ENCODE results near the gene ANKRD42. TPM values are rescaled to one million over a fixed set of nuclear protein-coding genes. Genes with fewer than 3 reads are reported as not detected.

The ANKRD42 gene
- total RNA-seq, 1 donor from 2014 or later, result 9.8 TPM

- DNase-seq (ENCODE audit: extremely low spot score, unreplicated experiment), result no peak
- peaks cover 22% of the 10 kb centered on the region for H3K36me3 Mint-ChIP-seq (ENCODE audit: unreplicated experiment)
- H3K27ac Mint-ChIP-seq (ENCODE audit: unreplicated experiment), result peak overlapping the region; percentile 100
- no peaks in the 10 kb centered on the region for H3K9me3 Mint-ChIP-seq (ENCODE audit: unreplicated experiment)
- peaks cover 42% of the 10 kb centered on the region for H3K4me1 Mint-ChIP-seq (ENCODE audit: unreplicated experiment)
- TF ChIP-seq CTCF (IDR thresholded peaks at IDR 0.05), result peak; percentile 14
- peak overlapping the region; percentile 99 for H3K4me3 Mint-ChIP-seq (ENCODE audit: unreplicated experiment)
- H3K27me3 Mint-ChIP-seq (ENCODE audit: unreplicated experiment), result no peaks in the 10 kb centered on the region
Measured at GRCh38 chr11:83158357-83158786, 35.1 kb upstream of the ANKRD42 start.

GRCh38 chr11:83158965-83159901, 34.3 kb upstream of the ANKRD42 start:
- Mint-ChIP-seq H3K27me3 (ENCODE audit: unreplicated experiment) (no peaks in the 10 kb centered on the region), H3K36me3 (ENCODE audit: unreplicated experiment) (peaks cover 28% of the 10 kb centered on the region), H3K4me3 (ENCODE audit: unreplicated experiment) (peak overlapping the region; percentile 99), H3K9me3 (ENCODE audit: unreplicated experiment) (no peaks in the 10 kb centered on the region), H3K27ac (ENCODE audit: unreplicated experiment) (peak overlapping the region; percentile 100), H3K4me1 (ENCODE audit: unreplicated experiment) (peaks cover 44% of the 10 kb centered on the region)
- no peak for TF ChIP-seq CTCF (IDR thresholded peaks at IDR 0.05)
- no peak for DNase-seq (ENCODE audit: extremely low spot score, unreplicated experiment)

GRCh38 chr11:83159902-83160865, 33.3 kb upstream of the ANKRD42 start:
- H3K4me1 Mint-ChIP-seq (ENCODE audit: unreplicated experiment), result peaks cover 44% of the 10 kb centered on the region
- no peak for TF ChIP-seq CTCF (IDR thresholded peaks at IDR 0.05)
- H3K36me3 Mint-ChIP-seq (ENCODE audit: unreplicated experiment), result peaks cover 34% of the 10 kb centered on the region
- peak overlapping the region; percentile 100 for H3K27ac Mint-ChIP-seq (ENCODE audit: unreplicated experiment)
- H3K9me3 Mint-ChIP-seq (ENCODE audit: unreplicated experiment), result no peaks in the 10 kb centered on the region
- no peak for DNase-seq (ENCODE audit: extremely low spot score, unreplicated experiment)
- H3K27me3 Mint-ChIP-seq (ENCODE audit: unreplicated experiment), result no peaks in the 10 kb centered on the region
- H3K4me3 Mint-ChIP-seq (ENCODE audit: unreplicated experiment), result peak overlapping the region; percentile 99

- peaks cover 45% of the 10 kb centered on the region for H3K4me1 Mint-ChIP-seq (ENCODE audit: unreplicated experiment)
- H3K4me3 Mint-ChIP-seq (ENCODE audit: unreplicated experiment), result peak overlapping the region; percentile 18
- TF ChIP-seq CTCF (IDR thresholded peaks at IDR 0.05), result no peak
- peak overlapping the region; percentile 62 for H3K27ac Mint-ChIP-seq (ENCODE audit: unreplicated experiment)
- peaks cover 48% of the 10 kb centered on the region for H3K36me3 Mint-ChIP-seq (ENCODE audit: unreplicated experiment)
- DNase-seq (ENCODE audit: extremely low spot score, unreplicated experiment), result no peak
- no peaks in the 10 kb centered on the region for H3K9me3 Mint-ChIP-seq (ENCODE audit: unreplicated experiment)
- no peaks in the 10 kb centered on the region for H3K27me3 Mint-ChIP-seq (ENCODE audit: unreplicated experiment)
Measured at GRCh38 chr11:83161610-83162199, 31.8 kb upstream of the ANKRD42 start.

All from osteocyte (in vitro differentiated cells).